ENCODE data around the gene POC1A. TPM values are rescaled to one million over a fixed set of nuclear protein-coding genes. Genes with fewer than 3 reads are reported as not detected.

POC1A gene
- polyA plus RNA-seq, 12 donors: 3.1 to 6.9 (median 4.5) TPM; not detected in 2

DNA sequence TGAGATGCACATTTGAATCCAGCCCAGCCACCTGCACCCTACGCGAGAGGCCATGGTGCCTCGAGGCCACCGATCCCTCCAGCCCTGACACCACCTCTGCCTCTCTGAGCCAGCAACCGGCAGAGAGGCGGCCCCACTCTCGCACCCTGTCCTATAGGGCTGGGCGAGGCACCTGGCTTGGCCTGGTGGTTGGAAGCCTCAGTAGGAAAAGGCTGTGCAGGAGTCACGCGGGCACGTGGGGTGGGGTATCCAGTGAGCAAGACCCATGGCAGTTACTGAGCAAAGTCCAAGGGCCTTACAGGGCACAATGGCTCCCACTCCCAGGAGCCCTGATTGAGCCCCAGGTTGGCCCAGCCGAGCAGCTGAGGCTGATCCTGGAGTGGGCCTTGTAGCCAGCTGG lies 85.5 kb downstream of the POC1A start:
- DNase-seq: no peak

- DNase-seq: peak; percentile 84
Observed at GRCh38 chr3:52068055-52068571, 86.1 kb downstream of the POC1A start.

GRCh38 chr3:52067526-52067925 lies 86.7 kb downstream of the POC1A start:
- no peak for DNase-seq

- no peak for DNase-seq
Observed at GRCh38 chr3:52067046-52067445, 87.2 kb downstream of the POC1A start.

DNA sequence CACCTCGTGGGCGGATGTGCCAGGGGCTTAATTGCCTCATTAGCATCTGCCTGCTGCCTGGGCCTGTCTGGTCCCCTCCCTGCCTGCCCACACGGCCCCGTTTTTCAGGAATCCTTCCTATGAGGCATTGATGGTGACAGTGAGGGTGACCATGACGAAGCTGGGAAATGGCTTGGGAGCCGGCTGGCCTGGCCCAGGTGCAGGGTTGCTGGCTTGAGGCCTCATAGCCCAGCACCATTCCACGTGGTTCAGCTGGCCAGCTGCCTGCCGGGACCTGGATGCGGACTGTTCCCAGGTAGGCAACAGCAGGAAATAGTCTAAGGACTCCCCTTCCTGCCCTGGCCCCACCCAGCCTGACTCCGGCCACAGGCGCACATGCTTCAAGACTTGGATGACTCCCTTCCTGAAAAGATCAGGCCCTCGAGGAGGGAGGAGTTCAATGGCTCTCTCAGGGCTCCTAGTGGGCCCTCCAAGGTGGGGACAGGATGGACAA lies 88.9 kb downstream of the POC1A start:
- no peak for DNase-seq

- DNase-seq: no peak
Observed at GRCh38 chr3:52064561-52064960, 89.7 kb downstream of the POC1A start.

GRCh38 chr3:52063026-52063723 lies 91.0 kb downstream of the POC1A start:
- DNase-seq: no peak

DNA sequence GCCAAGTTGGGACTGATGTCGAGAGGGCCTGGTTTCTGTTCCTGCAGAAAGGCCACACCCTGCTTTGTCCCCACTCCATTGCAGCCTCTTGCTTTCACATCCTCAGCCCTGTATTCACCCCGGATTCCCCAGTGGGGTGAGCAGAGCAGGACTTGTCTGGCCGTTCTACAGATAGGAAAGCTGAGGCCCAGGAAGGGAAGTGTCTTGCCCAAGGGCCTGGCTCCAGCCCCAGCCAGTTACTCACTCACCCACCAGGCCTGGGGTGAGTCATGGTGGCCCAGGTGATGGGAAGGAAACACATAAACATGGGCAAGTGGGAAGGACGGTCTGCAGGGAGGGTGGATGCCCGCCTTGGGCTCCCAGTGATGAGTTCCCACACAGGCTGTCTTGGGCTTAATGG lies 91.7 kb downstream of the POC1A start:
- no peak for DNase-seq

GRCh38 chr3:52061121-52061910 lies 92.9 kb downstream of the POC1A start:
- no peak for DNase-seq

DNA sequence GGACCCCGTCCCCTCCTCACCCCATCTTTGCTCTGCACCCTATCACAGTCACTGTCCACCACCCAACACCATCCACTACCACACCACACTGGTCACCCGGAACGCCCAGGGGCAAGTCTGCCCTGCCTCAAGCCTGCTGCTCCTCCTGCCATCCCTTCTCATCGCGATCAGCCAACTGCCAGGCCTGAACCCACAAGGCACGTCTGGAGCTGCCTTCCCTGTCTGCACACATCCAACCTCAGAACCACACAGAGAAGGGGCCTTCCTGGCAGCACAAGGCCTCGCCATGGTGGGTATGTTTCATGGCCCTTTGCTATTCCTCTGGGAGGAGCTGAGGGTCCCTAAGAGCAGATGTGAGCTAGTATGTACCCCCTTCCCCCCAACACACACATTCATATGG lies 94.4 kb downstream of the POC1A start:
- no peak for DNase-seq

DNA sequence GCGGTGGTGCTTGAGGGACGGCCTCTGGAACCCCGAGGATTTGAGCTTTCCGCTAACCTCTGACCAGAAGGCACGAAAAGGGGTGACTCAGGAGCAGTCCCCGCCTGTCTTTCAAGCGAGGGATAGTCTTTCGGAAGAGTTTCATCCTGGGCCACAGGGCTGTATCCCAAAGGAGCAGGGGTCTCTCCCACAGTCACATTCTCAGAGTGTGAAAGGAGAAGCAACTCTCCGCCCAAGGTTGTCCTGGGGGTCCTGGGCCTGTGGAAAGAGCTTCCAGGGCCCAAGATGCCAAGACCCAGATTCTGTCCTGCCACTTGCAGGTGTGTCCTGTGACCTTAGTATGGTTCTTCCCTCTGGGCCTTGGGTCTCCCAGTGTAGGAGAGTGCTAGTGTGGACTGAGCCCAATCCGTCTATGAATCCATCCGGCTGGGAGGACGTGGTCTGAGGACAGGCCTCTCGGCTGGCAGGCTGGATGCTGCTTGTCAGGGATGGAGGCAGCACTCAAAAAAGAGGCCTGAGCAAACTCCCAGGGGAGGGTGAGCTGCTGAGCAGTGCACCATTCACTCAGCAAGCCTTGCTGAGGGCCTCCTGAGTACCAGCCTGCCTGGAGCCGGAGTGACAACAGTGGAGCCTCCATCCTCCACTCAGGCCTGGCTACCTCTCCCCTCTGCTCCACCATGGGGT lies 96.3 kb downstream of the POC1A start:
- no peak for DNase-seq

DNA sequence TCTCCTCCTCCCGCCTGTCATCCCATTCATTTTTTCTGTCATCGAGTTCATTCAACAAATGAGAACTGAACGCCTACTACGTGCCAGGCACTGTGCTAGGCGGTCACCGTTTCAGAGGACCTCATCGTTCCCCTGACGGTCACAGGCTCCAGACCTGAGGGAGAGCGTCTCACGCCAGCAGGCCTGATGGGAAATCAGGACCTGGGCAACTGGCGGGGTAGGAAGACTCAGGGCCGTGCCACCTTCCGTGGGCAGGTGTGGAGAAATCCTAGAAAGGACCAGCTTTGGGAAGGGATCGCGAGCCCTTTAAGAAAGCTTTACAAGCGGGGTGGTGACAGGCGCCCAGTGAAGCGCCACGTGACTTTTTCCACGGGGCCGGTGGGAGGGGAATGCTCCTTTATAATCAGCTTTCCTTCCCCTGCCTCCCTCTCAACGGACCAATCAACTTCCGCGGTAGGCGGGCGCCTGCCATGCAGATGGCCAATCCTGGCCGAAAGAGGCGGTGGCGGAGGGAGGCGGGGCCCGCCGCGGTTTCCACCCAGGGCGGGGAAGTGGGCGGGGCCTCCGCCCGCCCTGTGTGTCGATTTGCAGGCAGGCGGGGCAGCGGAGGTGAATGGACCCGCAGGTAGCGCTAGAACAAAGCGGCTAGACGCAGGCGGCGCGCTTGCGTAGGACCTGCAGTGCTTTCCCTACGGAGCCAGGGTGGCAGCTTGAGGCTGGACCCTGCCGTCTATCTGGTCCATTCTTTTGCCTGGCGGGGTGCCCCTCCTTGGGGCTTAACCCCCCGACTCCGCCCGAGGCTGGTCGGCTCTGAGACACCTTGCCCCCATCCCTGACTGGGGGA lies 97.0 kb downstream of the POC1A start:
- peak; percentile 99 for DNase-seq

DNA sequence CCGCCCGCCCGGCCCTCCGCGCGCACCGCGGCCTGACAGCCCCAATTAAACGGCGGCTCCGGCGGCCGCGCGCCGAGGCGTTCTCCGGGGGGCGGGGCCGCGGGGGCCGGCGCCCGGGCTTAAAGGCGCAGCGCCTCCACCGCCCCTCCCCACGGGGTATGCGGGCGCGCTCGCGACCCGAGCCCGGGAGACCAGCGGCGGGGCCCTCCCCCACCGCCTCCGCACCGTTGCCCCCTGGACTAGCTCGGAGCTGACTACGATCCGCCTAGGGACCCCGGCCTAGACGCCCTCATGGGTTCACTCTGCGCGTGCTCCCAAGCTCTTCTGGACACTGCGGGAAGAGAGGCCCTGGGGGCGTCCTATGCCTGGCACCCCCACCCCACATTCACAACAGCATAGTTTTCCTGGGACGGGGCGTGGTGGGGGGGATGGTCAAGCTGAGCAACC lies 97.7 kb downstream of the POC1A start, which contains the start of gene DUSP7:
Gene DUSP7, minus strand, starts transcription at position 51 of the 447 bp plus-strand sequence. CDS start 205 bp downstream, outside the sequence.
- DNase-seq: peak; percentile 77

- peak; percentile 41 for DNase-seq
Observed at GRCh38 chr3:52055537-52056351, 98.5 kb downstream of the POC1A start.

DNA sequence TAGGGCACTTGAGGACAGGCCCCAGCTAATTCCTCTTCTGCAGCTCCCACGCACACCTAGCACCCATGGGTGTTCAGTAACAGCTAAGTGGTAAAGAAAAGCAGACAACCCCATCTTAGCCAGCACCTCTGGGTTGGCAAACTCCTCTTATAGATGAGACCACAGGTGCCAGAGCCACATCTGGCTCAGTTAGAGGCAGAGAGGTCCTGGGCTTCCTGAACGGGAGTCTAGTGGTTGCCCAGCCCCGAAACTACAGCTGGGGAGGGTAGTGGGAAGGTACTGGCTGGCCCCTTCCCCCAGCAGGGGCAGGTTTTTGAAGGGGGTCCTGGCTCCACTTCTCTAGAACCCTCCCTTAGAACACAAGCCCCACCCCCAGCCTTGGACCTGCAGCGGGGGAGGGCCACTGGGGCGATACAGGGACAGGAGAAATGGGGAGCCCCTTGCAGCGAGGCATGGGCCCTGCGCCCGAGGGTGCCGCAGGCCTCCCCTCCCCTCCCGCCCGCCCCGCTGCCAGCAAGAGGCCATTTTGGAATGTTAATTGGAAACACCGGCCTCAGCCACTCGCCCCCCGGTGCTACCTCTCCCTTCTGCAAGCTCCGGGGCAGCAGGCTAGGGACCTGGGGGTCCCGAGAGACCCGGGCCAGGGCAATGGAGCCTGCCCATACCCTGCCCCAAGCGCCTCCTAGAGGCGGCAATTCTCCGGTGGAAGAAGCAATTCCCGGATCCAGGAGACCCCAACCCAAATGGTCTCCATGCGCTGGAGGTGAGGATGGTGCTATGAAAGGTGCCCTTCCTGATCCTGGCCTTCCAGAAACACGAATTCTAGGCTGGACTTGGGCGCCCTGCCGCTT lies 99.3 kb downstream of the POC1A start:
- no peak for DNase-seq

DNA sequence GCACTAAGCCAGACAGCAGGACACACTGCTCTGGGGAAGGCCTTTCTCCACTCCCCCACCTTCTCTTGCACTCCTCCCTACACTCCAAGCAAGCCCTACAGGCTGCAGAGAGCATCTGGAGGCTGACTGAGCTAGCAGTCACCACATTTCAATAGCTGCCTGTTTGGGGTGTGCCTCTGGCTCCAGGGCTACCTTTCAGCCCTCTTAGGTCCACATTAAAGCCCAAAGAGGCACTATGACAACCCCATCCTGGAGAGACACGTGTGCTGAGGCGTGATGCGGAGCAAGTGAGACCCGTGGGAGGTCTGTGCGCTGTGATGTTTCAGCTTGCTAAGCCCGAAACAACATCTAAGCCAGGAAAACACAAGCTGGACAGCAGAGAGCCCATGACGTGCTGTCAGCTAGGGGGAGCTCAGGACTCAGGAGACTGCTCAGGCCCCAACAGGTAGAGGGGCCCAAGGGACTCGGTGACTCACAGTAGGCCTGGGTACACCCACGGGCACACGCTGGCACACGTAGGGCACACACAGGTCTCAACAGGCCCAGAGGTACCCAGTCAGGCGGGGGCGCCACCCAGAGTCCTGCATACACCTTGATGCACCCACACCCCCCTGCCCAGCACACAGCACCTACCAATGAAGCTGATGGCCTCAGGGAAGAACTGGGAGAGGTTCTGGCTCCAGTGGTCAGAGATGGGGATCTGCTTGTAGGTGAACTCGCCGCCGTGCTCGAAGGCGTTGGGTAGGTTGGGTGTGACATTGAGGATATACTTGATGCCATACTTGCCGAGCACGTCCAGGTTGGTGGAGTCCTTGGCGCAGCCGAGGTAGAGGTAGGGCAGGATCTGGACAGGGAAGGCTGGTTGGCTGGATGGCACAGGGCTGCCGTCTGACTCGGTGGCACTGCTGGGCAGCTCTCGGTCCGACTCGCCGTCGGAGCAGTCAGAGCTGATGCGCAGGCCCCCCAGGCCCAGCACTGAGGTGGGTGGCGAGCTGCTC lies 100.6 kb downstream of the POC1A start:
- peak; percentile 35 for DNase-seq

DNA sequence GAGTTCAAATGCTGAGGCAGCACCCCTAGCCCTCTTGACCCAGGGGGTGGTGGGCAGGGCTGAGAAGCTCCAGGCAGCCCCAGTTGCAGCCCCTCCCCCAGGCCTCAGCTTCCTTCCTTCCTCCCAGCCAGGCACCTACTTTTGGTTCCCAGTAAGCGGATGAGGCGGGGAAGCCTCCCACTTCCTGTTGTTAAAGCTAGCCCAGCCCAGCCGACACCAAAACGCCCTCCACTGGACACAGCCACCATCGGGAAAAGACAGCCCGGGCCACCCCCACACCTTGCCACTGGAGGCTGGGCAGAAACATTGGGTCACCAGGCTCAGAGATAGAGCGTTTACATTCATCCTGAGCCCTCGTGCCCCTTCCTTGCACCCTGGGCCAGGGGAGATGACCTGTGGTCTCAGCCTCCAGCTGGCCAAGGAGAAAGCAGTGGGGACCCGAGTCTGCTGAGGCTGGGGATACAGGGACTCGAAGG lies 101.4 kb downstream of the POC1A start:
- DNase-seq: peak; percentile 66

GRCh38 chr3:52051444-52051843 lies 102.8 kb downstream of the POC1A start:
- no peak for DNase-seq
